ENCODE results near the gene HSPB2. TPM values are rescaled to one million over a fixed set of nuclear protein-coding genes. Genes with fewer than 3 reads are reported as not detected.

The HSPB2 gene, protein sequence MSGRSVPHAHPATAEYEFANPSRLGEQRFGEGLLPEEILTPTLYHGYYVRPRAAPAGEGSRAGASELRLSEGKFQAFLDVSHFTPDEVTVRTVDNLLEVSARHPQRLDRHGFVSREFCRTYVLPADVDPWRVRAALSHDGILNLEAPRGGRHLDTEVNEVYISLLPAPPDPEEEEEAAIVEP
- under 1 TPM in 2 of 6 experiments, not detected in 4; 0.20 to 0.49 TPM for total RNA-seq
- long read RNA-seq: 0 reads

DNA sequence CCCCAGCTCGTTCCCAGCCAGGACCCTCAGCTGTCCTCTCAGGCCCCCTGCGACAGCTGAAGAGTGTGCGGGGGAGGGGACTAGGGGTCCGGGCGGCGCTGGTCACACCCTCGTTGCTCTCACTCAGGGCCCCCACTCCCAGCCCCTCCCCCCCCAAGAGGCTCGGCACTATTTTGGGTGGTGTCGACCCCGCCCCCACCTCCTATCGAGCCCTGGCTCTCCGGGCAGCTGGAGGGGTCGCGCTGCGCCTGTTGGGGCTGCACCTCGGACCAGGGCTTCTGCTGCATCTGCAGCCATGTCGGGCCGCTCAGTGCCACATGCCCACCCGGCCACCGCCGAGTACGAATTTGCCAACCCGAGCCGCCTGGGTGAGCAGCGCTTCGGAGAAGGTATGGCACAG is at the start of gene HSPB2:
HSPB2 (plus strand) TSS at position 200 of the 400 bp plus-strand sequence; CDS start at position 296, 96 bp downstream.
- intact Hi-C loops (cut with DNase I): no loop called here
- H3K4me1 ChIP-seq: peaks cover 0 to under 1% (median under 1%) of the 10 kb centered on the region in 4 donors
- TF ChIP-seq POLR2A (IDR thresholded peaks at IDR 0.05): no peak
- TF ChIP-seq, protein P1, sequence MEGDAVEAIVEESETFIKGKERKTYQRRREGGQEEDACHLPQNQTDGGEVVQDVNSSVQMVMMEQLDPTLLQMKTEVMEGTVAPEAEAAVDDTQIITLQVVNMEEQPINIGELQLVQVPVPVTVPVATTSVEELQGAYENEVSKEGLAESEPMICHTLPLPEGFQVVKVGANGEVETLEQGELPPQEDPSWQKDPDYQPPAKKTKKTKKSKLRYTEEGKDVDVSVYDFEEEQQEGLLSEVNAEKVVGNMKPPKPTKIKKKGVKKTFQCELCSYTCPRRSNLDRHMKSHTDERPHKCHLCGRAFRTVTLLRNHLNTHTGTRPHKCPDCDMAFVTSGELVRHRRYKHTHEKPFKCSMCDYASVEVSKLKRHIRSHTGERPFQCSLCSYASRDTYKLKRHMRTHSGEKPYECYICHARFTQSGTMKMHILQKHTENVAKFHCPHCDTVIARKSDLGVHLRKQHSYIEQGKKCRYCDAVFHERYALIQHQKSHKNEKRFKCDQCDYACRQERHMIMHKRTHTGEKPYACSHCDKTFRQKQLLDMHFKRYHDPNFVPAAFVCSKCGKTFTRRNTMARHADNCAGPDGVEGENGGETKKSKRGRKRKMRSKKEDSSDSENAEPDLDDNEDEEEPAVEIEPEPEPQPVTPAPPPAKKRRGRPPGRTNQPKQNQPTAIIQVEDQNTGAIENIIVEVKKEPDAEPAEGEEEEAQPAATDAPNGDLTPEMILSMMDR (IDR thresholded peaks at IDR 0.05): no peak
- H3K36me3 ChIP-seq: no peaks in the 10 kb centered on the region
- H3K9me3 ChIP-seq: no peaks in the 10 kb centered on the region
- no peaks in the 10 kb centered on the region for H3K27me3 ChIP-seq
- ATAC-seq (no peak), DNase-seq (no peak)
- WGBS (ENCODE audit: insufficient coverage, low coverage, low lambda C conversion rate, missing lambda C conversion rate): 13% methylated on average over 3 of the region's 26 CpGs
- peak within 1 kb of the TSS; percentile 38 to 60 (median 51) for H3K27ac ChIP-seq
- peak within 1 kb of the TSS in 2 of 3 donors; percentile 7 to 18 for H3K4me3 ChIP-seq

DNA sequence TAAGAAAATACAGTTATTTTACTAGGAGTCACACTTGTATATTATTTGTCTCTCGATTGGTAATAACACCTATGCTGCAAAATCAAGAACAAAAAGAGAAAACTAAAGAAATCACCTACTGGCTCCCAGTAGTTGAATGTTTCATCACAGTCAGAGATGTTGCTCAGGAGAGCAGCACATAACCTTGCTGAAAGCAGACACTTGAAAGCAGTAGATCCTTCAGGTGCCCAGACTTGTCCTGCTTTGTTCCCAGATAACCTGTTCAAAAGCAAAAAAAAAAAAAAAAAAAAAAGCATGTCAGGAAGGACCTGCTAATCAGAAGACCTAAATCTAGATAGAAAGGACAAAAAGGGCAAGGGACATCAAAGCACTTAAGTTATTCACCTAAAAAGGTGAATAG is 42.4 kb upstream of the HSPB2 start:
- no peak for DNase-seq
- ATAC-seq: no peak
- Histone ChIP-seq H3K36me3 (peaks cover 0 to 35% (median 7%) of the 10 kb centered on the region in 4 donors), H3K27me3 (no peaks in the 10 kb centered on the region), H3K4me1 (peaks cover 0 to 16% (median 4%) of the 10 kb centered on the region in 4 donors), H3K27ac (no peak overlapping the region), H3K9me3 (no peaks in the 10 kb centered on the region), H3K4me3 (peak overlapping the region in 2 of 3 donors; percentile 83 to 98)
- 87% methylated on average over 1 of the region's 1 CpG for WGBS (ENCODE audit: insufficient coverage, low coverage, low lambda C conversion rate, missing lambda C conversion rate)
- intact Hi-C loops (cut with DNase I): no loop called here
- no peak for TF ChIP-seq POLR2A (IDR thresholded peaks at IDR 0.05)
- TF ChIP-seq, protein P1 (IDR thresholded peaks at IDR 0.05): no peak

DNA sequence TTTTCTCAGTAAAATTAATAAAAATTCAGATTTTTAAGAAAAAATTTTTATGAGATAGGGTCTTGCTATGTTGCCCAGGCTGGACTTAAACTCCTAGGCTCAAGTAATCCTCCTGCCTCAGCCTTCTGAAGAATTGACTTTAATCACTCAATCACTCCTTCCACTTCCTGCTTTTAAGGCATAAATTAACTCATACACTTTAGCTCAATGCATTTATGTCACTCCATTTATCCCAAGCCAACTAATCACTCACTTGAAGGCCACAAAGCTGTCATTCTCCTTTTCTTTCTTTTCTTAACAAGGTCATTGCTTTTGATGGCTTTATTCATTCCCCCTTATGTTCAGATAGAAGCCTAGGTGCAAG is 42.0 kb upstream of the HSPB2 start:
- Histone ChIP-seq H3K36me3 (peaks cover 0 to 33% (median 6%) of the 10 kb centered on the region in 4 donors), H3K4me3 (peak overlapping the region; percentile 83 to 98 (median 89)), H3K27ac (peak overlapping the region in 2 of 3 donors; percentile 89 to 91), H3K9me3 (no peaks in the 10 kb centered on the region), H3K4me1 (peaks cover 0 to 16% (median 4%) of the 10 kb centered on the region in 4 donors), H3K27me3 (no peaks in the 10 kb centered on the region)
- DNase-seq (no peak), ATAC-seq (no peak)
- TF ChIP-seq POLR2A (IDR thresholded peaks at IDR 0.05): no peak
- TF ChIP-seq, protein P1 (IDR thresholded peaks at IDR 0.05): no peak
- intact Hi-C loops (cut with DNase I): no loop called here

DNA sequence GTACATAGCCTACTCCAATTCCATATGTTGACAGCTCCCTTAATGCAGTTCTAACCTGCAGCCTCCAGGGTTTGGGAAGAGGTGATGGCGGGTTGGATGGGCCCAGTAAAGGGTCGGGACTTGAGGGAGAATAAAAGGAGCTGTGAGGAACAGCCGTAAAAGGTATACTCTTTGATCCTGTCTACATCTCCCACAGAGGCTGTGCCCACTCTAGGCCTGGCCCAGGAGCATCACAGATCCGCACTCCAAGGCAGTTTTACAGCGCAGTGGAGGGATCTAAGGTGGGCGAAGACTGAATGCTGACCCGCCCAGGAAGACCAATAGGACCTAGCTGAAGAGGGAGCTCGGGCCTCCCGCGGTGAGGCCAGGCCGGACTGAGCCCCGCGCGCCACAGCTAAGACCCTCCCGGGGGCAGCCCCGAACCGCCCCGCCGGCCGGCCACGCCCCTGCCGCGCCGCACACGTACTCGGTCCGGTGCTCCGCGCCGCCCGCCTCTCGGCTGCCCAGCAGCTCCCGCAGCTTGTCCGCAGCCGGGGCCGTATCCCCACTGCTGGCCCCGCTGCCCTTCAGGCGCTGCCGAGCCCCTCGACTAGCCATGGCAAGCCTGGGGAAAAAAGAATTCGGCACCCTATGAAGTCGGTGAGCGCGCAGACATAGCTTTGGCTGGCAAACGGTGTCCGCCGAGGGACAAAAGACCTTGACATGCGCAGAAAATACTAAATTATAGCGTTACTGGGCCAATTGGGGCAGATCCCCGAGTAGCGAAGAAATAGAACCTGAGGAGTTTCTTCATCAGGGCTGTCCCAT is 41.4 kb upstream of the HSPB2 start, which contains the start of gene ALG9:
ALG9 (minus strand) TSS at position 696 of the 807 bp plus-strand sequence; CDS start at position 597, 99 bp downstream.
- H3K9me3 ChIP-seq: no peaks in the 10 kb centered on the region
- peak within 1 kb of the TSS; percentile 83 to 98 (median 89) for H3K4me3 ChIP-seq
- peak within 1 kb of the TSS; percentile 89 to 91 (median 90) for H3K27ac ChIP-seq
- WGBS (ENCODE audit: insufficient coverage, low coverage, low lambda C conversion rate, missing lambda C conversion rate): under 1% methylated on average over 21 of the region's 51 CpGs
- TF ChIP-seq POLR2A (IDR thresholded peaks at IDR 0.05): peak; percentile 46
- TF ChIP-seq, protein P1 (IDR thresholded peaks at IDR 0.05): no peak
- intact Hi-C loops (cut with DNase I): no loop called here
- peak; percentile 89 to 94 (median 92) for ATAC-seq
- H3K4me1 ChIP-seq: peaks cover 0 to 16% (median 4%) of the 10 kb centered on the region in 4 donors
- H3K36me3 ChIP-seq: peaks cover 0 to 27% (median 4%) of the 10 kb centered on the region in 4 donors
- H3K27me3 ChIP-seq: no peaks in the 10 kb centered on the region
- peak; percentile 82 to 89 (median 87) for DNase-seq
